ENCODE measurements around the gene ATP6AP2. TPM values are rescaled to one million over a fixed set of nuclear protein-coding genes. Genes with fewer than 3 reads are reported as not detected.

The ATP6AP2 gene
- total and polyA plus RNA-seq, 2 of the 8 experiments (the other 6 are each of a cell fraction or from before 2014, with no cell fraction given), result 66.0 to 86.2 TPM

DNA sequence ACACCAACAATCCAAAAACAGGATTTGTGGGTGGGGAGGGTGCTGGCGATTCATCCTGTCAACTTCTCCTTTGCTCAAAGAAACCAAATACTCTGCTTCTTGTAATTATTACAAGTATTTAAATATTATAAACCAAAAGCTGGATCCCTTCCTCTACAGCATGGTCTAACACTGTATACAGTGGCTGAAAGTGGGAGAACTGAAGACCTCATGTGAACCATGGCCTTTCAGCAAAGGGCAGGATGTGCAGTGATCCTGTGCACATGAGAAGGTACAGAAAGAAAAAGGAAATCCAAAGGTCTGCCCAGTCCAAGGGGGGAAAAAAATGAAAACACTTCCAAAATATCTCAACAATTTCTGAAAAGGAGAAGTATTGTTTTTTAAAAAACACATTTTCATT, 71.9 kb downstream of the ATP6AP2 start:
- CTCF ChIA-PET (ENCODE audit: partially characterized antibody), result interaction anchor here (0.7 to 1.8 kb wide), 4 partner anchors 12 to 106 kb away, joined by 3 to 7 read pairs (median 4); no protein-coding TSS in a partner anchor
- TF ChIP-seq SAP30 (IDR thresholded peaks at IDR 0.05; ENCODE audit: insufficient read depth, insufficient replicate concordance, low read length) (no peak), POLR2A (IDR thresholded peaks at IDR 0.05; ENCODE audit: control extremely low read depth in 1 of 2, low read depth in 2 of 2, low read length in 2 of 2) (no peak), MAFK (IDR thresholded peaks at IDR 0.05; ENCODE audit: low read depth, low read length) (no peak), RXRA (IDR thresholded peaks at IDR 0.05; ENCODE audit: insufficient read depth, low read depth, low read length) (no peak), EZH2 (IDR thresholded peaks at IDR 0.05; ENCODE audit: low read depth, low read length, severe bottlenecking) (no peak), SIRT6 (IDR thresholded peaks at IDR 0.05; ENCODE audit: low read length) (no peak), NRF1 (IDR thresholded peaks at IDR 0.05; ENCODE audit: low read depth, low read length) (no peak), EP300 (IDR thresholded peaks at IDR 0.05; ENCODE audit: borderline replicate concordance in 1 of 2, low read depth in 2 of 2, low read length in 2 of 2) (no peak), HDAC6 (IDR thresholded peaks at IDR 0.05; ENCODE audit: low read depth, low read length) (no peak)
- TF ChIP-seq, protein P1, sequence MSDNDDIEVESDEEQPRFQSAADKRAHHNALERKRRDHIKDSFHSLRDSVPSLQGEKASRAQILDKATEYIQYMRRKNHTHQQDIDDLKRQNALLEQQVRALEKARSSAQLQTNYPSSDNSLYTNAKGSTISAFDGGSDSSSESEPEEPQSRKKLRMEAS (IDR thresholded peaks at IDR 0.05), result no peak
- TF ChIP-seq, protein P2, sequence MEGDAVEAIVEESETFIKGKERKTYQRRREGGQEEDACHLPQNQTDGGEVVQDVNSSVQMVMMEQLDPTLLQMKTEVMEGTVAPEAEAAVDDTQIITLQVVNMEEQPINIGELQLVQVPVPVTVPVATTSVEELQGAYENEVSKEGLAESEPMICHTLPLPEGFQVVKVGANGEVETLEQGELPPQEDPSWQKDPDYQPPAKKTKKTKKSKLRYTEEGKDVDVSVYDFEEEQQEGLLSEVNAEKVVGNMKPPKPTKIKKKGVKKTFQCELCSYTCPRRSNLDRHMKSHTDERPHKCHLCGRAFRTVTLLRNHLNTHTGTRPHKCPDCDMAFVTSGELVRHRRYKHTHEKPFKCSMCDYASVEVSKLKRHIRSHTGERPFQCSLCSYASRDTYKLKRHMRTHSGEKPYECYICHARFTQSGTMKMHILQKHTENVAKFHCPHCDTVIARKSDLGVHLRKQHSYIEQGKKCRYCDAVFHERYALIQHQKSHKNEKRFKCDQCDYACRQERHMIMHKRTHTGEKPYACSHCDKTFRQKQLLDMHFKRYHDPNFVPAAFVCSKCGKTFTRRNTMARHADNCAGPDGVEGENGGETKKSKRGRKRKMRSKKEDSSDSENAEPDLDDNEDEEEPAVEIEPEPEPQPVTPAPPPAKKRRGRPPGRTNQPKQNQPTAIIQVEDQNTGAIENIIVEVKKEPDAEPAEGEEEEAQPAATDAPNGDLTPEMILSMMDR (IDR thresholded peaks at IDR 0.05; ENCODE audit: control extremely low read depth in 1 of 3, insufficient read depth in 1 of 3, low read depth in 1 of 3, low read length in 3 of 3), result no peak

More for the DNA sequence above, 71.9 kb downstream of the ATP6AP2 start:
- no peak for DNase-seq (ENCODE audit: low read depth in 1 of 2, low spot score in 2 of 2)
- Histone ChIP-seq H4K5ac (ENCODE audit: insufficient read length, low read depth, low read length) (no peak overlapping the region), H3K18ac (ENCODE audit: extremely low read depth, low read length) (no peak overlapping the region), H2BK120ac (replicated peaks; ENCODE audit: low read depth, low read length) (no peak overlapping the region), H2BK12ac (ENCODE audit: low read depth, low read length) (no peak overlapping the region), H3K4me2 (ENCODE audit: insufficient read depth in 1 of 2, low read depth in 2 of 2, low read length in 2 of 2) (no peak overlapping the region), H3K9ac (replicated peaks in 1 of 4; ENCODE audit: extremely low read depth in 1 of 4, low read depth in 3 of 4, low read length in 3 of 4) (no peak overlapping the region), H3K79me2 (ENCODE audit: control insufficient read depth in 1 of 2, insufficient read depth in 2 of 2, low read length in 2 of 2) (no peaks in the 10 kb centered on the region), H3K14ac (ENCODE audit: insufficient read length) (no peak overlapping the region), H4K8ac (ENCODE audit: extremely low read depth, insufficient read depth, low read length) (no peak overlapping the region), H3K4me3 (ENCODE audit: extremely low read depth in 1 of 4, insufficient read depth in 2 of 4, low read depth in 3 of 4, low read length in 4 of 4) (no peak overlapping the region), H3K9me3 (ENCODE audit: insufficient read depth in 2 of 2, low read depth in 1 of 2, low read length in 1 of 2) (no peaks in the 10 kb centered on the region), H3K27ac (ENCODE audit: low read depth, low read length) (no peak overlapping the region), H4K20me1 (replicated peaks in 1 of 2; ENCODE audit: control insufficient read depth in 1 of 2, insufficient read depth in 2 of 2, low read length in 2 of 2) (no peaks in the 10 kb centered on the region), H3K56ac (replicated peaks; ENCODE audit: insufficient read length, low read depth, low read length) (no peak overlapping the region), H3K4ac (replicated peaks; ENCODE audit: insufficient read length, low read depth, low read length) (no peak overlapping the region), H3K23ac (ENCODE audit: insufficient read length) (no peak overlapping the region), H2AK5ac (ENCODE audit: low read depth, low read length) (no peak overlapping the region), H3K4me1 (replicated peaks in 1 of 4; ENCODE audit: control insufficient read depth in 3 of 4, insufficient read depth in 4 of 4, low read length in 3 of 4) (peaks cover 0 to 2% (median 0%) of the 10 kb centered on the region in 4 experiments; a peak in 2 of 7 replicates), H3K23me2 (ENCODE audit: low read depth, low read length) (no peaks in the 10 kb centered on the region), H3K79me1 (ENCODE audit: low read depth, low read length) (no peaks in the 10 kb centered on the region), H2AFZ (ENCODE audit: low read length) (no peak overlapping the region), H3K36me3 (ENCODE audit: control insufficient read depth in 2 of 4, insufficient read depth in 4 of 4, low read length in 3 of 4) (peaks cover 2 to 63% (median 19%) of the 10 kb centered on the region in 4 experiments; a peak in 7 of 8 replicates), H2BK15ac (ENCODE audit: low read length) (no peak overlapping the region), H2BK5ac (ENCODE audit: low read depth, low read length) (no peak overlapping the region), H3K27me3 (replicated peaks in 1 of 4; ENCODE audit: control insufficient read depth in 3 of 4, extremely low read depth in 1 of 4, insufficient read depth in 3 of 4, low read length in 3 of 4) (no peaks in the 10 kb centered on the region), H2BK20ac (ENCODE audit: low read length) (no peak overlapping the region), H4K91ac (replicated peaks; ENCODE audit: insufficient read length, low read length) (no peak overlapping the region)
- POLR2A ChIA-PET (ENCODE audit: partially characterized antibody), result no interaction called here
- WGBS, 2 experiments (ENCODE audit: extremely low coverage in 1 of 2, insufficient coverage in 1 of 2, insufficient read length in 1 of 2, insufficient replicate concordance in 2 of 2, low coverage in 1 of 2, low lambda C conversion rate in 2 of 2, missing lambda C conversion rate in 1 of 2), result 100% methylated on average over 1 of the region's 1 CpG; no CpG with 5 or more reads in 1 of the 2 experiments
- FAIRE-seq, result no peak
